ENCODE results near the gene TXNRD1.

The TXNRD1 gene

GRCh38 chr12:104344682-104345081 is 129.1 kb downstream of the TXNRD1 start:
- Histone ChIP-seq H2AFZ (ENCODE audit: low read depth, low read length) (no peak overlapping the region), H3K4me1 (ENCODE audit: low read length) (no peaks in the 10 kb centered on the region), H3K36me3 (replicated peaks; ENCODE audit: low read depth, low read length) (peaks cover 52% of the 10 kb centered on the region), H3K27me3 (ENCODE audit: low read depth, low read length) (no peaks in the 10 kb centered on the region), H3K27ac (ENCODE audit: low read length) (no peak overlapping the region), H3K79me2 (ENCODE audit: low read length) (peaks cover 3% of the 10 kb centered on the region; the same call in 1 of the 2 replicates), H3K4me3 (ENCODE audit: low read length) (no peak overlapping the region), H3K4me2 (ENCODE audit: low read length) (no peak overlapping the region), H3K9ac (ENCODE audit: low read length) (no peak overlapping the region), H4K20me1 (ENCODE audit: insufficient read depth, low read length) (no peaks in the 10 kb centered on the region), H3K9me3 (ENCODE audit: insufficient read depth, low read length) (no peaks in the 10 kb centered on the region)
- TF ChIP-seq EZH2phosphoT487 (IDR thresholded peaks at IDR 0.05; ENCODE audit: low read depth) = no peak

GRCh38 chr12:104345234-104346066 is 129.9 kb downstream of the TXNRD1 start:
- Histone ChIP-seq H3K4me1 (ENCODE audit: low read length) (no peaks in the 10 kb centered on the region), H3K79me2 (ENCODE audit: low read length) (peaks cover 7% of the 10 kb centered on the region), H3K27ac (ENCODE audit: low read length) (no peak overlapping the region), H3K27me3 (ENCODE audit: low read depth, low read length) (no peaks in the 10 kb centered on the region), H3K9ac (ENCODE audit: low read length) (no peak overlapping the region), H3K4me3 (ENCODE audit: low read length) (no peak overlapping the region), H4K20me1 (ENCODE audit: insufficient read depth, low read length) (no peaks in the 10 kb centered on the region), H3K9me3 (ENCODE audit: insufficient read depth, low read length) (no peaks in the 10 kb centered on the region), H3K36me3 (replicated peaks; ENCODE audit: low read depth, low read length) (peaks cover 50% of the 10 kb centered on the region), H3K4me2 (ENCODE audit: low read length) (no peak overlapping the region), H2AFZ (ENCODE audit: low read depth, low read length) (no peak overlapping the region)
- TF ChIP-seq EZH2phosphoT487 (IDR thresholded peaks at IDR 0.05; ENCODE audit: low read depth) = no peak

DNA sequence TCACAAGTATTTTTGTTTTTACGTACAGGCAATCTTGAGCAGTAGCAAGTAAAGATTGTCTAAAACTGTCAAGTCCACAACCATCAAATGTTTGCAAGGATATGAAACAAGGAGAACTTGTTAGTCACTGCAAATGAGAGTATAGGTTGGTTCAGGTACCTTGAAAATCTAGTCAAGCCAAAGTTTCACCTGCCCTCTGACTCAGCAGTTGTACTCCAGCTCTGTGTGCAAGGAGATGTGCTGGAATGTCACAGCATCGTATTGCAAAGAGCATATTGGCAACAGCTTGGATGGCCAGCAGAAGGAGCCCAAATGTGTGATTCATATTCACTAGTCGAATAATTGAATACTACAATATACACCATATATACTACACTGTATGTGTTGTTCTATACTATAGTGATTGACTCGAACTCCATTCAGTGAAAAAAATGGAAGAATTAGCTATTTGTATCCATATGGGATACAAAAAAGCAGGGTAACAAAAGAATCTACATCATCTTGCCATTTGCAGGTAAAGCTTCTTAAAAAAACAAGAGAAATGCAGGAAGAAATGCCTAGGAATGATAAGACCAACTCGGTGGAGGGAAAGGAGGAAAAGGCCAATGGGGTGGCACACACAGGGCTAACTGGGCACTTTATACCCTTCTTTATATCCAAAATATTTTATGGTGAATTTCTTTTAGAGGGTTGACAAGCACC is 131.9 kb downstream of the TXNRD1 start:
- peaks cover 4% of the 10 kb centered on the region for H3K79me2 ChIP-seq (ENCODE audit: low read length)

DNA sequence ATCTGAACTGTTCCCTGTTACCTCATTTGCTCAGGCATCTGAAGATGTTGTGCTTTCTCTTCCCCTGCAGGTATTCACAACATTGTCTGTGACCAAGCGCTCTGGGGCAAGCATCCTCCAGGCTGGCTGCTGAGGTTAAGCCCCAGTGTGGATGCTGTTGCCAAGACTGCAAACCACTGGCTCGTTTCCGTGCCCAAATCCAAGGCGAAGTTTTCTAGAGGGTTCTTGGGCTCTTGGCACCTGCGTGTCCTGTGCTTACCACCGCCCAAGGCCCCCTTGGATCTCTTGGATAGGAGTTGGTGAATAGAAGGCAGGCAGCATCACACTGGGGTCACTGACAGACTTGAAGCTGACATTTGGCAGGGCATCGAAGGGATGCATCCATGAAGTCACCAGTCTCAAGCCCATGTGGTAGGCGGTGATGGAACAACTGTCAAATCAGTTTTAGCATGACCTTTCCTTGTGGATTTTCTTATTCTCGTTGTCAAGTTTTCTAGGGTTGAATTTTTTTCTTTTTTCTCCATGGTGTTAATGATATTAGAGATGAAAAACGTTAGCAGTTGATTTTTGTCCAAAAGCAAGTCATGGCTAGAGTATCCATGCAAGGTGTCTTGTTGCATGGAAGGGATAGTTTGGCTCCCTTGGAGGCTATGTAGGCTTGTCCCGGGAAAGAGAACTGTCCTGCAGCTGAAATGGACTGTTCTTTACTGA is 132.9 kb downstream of the TXNRD1 start:
- Histone ChIP-seq H3K4me3 (ENCODE audit: low read length) (no peak overlapping the region), H3K79me2 (ENCODE audit: low read length) (peaks cover 4% of the 10 kb centered on the region), H4K20me1 (ENCODE audit: insufficient read depth, low read length) (no peaks in the 10 kb centered on the region; the same call in 1 of the 2 replicates), H3K9me3 (ENCODE audit: insufficient read depth, low read length) (no peaks in the 10 kb centered on the region), H3K27me3 (ENCODE audit: low read depth, low read length) (no peaks in the 10 kb centered on the region), H3K9ac (ENCODE audit: low read length) (no peak overlapping the region), H3K36me3 (replicated peaks; ENCODE audit: low read depth, low read length) (peaks cover 44% of the 10 kb centered on the region), H2AFZ (ENCODE audit: low read depth, low read length) (no peak overlapping the region), H3K4me2 (ENCODE audit: low read length) (no peak overlapping the region), H3K4me1 (ENCODE audit: low read length) (no peaks in the 10 kb centered on the region), H3K27ac (ENCODE audit: low read length) (no peak overlapping the region)
- TF ChIP-seq, protein P1, sequence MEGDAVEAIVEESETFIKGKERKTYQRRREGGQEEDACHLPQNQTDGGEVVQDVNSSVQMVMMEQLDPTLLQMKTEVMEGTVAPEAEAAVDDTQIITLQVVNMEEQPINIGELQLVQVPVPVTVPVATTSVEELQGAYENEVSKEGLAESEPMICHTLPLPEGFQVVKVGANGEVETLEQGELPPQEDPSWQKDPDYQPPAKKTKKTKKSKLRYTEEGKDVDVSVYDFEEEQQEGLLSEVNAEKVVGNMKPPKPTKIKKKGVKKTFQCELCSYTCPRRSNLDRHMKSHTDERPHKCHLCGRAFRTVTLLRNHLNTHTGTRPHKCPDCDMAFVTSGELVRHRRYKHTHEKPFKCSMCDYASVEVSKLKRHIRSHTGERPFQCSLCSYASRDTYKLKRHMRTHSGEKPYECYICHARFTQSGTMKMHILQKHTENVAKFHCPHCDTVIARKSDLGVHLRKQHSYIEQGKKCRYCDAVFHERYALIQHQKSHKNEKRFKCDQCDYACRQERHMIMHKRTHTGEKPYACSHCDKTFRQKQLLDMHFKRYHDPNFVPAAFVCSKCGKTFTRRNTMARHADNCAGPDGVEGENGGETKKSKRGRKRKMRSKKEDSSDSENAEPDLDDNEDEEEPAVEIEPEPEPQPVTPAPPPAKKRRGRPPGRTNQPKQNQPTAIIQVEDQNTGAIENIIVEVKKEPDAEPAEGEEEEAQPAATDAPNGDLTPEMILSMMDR (IDR thresholded peaks at IDR 0.05; ENCODE audit: low read depth, low read length) = no peak
- TF ChIP-seq EZH2phosphoT487 (IDR thresholded peaks at IDR 0.05; ENCODE audit: low read depth) = no peak

More for the DNA sequence above, 131.9 kb downstream of the TXNRD1 start:
- Histone ChIP-seq H3K27ac (ENCODE audit: low read length) (no peak overlapping the region), H2AFZ (ENCODE audit: low read depth, low read length) (no peak overlapping the region), H3K4me2 (ENCODE audit: low read length) (no peak overlapping the region), H3K9ac (ENCODE audit: low read length) (no peak overlapping the region), H3K36me3 (replicated peaks; ENCODE audit: low read depth, low read length) (peaks cover 42% of the 10 kb centered on the region), H3K4me1 (ENCODE audit: low read length) (no peaks in the 10 kb centered on the region), H3K4me3 (ENCODE audit: low read length) (no peak overlapping the region), H4K20me1 (ENCODE audit: insufficient read depth, low read length) (no peaks in the 10 kb centered on the region; the same call in 1 of the 2 replicates), H3K27me3 (ENCODE audit: low read depth, low read length) (no peaks in the 10 kb centered on the region), H3K9me3 (ENCODE audit: insufficient read depth, low read length) (no peaks in the 10 kb centered on the region)
- TF ChIP-seq, protein P1 (IDR thresholded peaks at IDR 0.05; ENCODE audit: low read depth, low read length) = no peak
- TF ChIP-seq EZH2phosphoT487 (IDR thresholded peaks at IDR 0.05; ENCODE audit: low read depth) = no peak

Data from OCI-LY3 (cell line).